Stromal cell of bone marrow (primary cell): ENCODE results near the gene MAGEA4.
"Not testable (repeated sequence)": the region's sequence is repeated elsewhere in the genome, so short reads cannot be mapped to it uniquely, and the experiment has no call there.

Experiments used
- DNase-seq: peaks from one replicate; pipeline ENCODE4 v3.0.0-alpha.2; 2012; ENCODE audit warnings: low read depth

Gene MAGEA4, protein sequence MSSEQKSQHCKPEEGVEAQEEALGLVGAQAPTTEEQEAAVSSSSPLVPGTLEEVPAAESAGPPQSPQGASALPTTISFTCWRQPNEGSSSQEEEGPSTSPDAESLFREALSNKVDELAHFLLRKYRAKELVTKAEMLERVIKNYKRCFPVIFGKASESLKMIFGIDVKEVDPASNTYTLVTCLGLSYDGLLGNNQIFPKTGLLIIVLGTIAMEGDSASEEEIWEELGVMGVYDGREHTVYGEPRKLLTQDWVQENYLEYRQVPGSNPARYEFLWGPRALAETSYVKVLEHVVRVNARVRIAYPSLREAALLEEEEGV

GRCh38 chrX:151912780-151913179 lies at the start of gene MAGEA4:
MAGEA4 (plus strand) TSS chrX:151912889; CDS start chrX:151923665, 10,776 bp downstream.
- DNase-seq, result no peak

DNA sequence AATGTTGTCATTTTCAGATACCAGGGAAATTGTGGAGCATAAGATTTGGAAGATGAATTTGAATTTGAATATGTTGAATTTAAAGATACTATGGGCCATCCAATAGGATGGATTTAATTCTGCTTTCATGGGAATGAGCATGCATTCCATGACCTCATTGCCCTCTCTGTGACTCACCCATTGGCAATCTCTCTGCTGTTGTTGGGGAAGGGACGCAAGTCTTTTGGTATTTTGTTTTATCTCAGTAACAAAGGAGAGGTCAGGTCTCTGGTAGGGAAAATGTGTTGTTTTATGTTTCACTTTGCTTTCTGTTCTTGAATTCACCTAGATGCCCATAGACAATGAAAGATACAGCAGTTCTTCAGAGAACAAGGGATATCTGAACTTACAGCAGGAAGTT lies 42.1 kb upstream of the MAGEA4 start:
- peak; percentile 36 for DNase-seq

DNA sequence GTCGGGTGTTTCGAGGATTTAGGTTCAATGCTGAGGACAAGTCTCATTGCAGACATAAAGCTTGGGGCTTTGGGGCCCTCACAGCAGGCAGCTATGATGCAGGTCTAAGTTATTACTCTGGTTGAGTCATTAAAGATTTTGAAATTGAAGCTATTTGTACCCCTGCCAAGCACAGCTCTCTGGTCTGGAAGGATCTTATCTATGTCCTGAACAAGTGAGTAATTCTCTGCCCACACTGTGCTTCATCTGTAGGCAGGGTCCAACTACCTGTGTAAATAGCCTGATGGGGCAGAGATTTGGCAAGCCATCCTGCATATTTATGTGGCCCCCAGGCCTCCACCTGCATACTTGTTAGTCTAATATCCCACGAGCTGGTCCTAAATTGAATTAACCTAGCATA lies 41.4 kb upstream of the MAGEA4 start:
- DNase-seq, result peak; percentile 61

- no peak for DNase-seq
These were observed 39.6 kb upstream of the MAGEA4 start for GRCh38 chrX:151873096-151873495.

DNA sequence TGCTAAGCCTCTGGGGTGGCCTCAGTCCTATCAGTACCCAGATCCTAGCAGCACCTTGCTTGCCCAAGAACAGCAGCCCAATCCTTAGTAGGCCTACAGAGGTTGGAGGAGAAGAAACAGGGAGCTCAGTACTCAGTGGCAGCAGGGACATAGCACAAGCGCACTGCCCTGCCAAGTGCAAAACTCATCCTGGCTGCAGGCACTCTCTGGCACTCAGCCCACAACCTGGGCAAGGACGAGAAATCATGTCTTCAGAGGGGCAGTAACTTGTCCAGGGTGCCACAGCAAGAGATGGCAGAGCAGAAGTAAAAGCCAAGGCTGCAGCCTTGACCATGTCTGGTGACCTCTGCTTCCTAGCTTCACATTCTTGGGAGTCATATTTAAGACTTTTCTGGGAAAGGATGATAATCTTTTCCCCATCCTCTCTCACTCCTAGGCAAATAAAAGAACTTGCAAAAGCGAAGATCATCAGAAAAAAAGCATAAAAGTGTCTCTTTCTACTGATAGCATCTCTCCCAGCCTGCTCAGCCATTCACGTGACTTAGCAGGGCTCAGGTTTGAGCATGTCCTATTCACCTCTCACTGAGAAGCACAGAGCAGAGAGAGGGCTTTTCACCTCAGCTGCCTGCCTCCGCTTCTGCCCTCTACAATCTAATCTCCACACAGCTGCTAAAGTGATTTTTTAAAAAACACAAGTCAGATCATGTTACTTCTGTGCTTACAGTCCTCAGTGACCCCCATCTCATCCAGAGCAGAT lies 37.2 kb upstream of the MAGEA4 start:
- no peak for DNase-seq

GRCh38 chrX:151878574-151878973 lies 34.1 kb upstream of the MAGEA4 start:
- DNase-seq, result no peak

- DNase-seq, result no peak
These were observed 32.8 kb upstream of the MAGEA4 start for GRCh38 chrX:151879856-151880255.

GRCh38 chrX:151880895-151881294 lies 31.8 kb upstream of the MAGEA4 start:
- no peak for DNase-seq

DNA sequence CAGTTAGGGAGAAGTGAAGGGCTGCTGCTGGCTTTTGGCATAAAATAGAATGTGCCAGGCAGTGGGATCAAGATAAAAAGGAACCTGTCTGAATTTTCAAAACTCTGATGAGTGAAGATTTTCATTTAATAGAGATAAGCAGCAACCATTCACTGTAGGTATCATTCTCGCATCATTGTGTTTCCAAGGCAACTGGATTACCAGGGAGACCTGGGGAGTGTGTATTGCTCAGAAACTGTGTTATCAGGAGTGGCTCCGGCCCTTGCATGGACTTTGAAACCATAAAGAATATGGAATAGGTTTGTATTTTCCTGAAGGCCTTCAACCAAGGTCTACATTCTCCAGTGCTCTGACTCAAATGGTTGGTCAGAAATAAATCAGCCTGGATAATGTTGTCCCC lies 23.3 kb upstream of the MAGEA4 start:
- DNase-seq, result no peak

- peak; percentile 21 for DNase-seq
These were observed 15.8 kb upstream of the MAGEA4 start for GRCh38 chrX:151896734-151897474.

- no peak for DNase-seq
These were observed 13.1 kb upstream of the MAGEA4 start for GRCh38 chrX:151899622-151900021.

GRCh38 chrX:151901826-151902225 lies 10.9 kb upstream of the MAGEA4 start:
- no peak for DNase-seq

GRCh38 chrX:151902813-151903591 lies 9.7 kb upstream of the MAGEA4 start:
- DNase-seq, result peak; percentile 71

- DNase-seq, result no peak
These were observed 7.7 kb upstream of the MAGEA4 start for GRCh38 chrX:151904989-151905388.

GRCh38 chrX:151912221-151912620 lies 468 bp upstream of the MAGEA4 start:
- no peak for DNase-seq

DNA sequence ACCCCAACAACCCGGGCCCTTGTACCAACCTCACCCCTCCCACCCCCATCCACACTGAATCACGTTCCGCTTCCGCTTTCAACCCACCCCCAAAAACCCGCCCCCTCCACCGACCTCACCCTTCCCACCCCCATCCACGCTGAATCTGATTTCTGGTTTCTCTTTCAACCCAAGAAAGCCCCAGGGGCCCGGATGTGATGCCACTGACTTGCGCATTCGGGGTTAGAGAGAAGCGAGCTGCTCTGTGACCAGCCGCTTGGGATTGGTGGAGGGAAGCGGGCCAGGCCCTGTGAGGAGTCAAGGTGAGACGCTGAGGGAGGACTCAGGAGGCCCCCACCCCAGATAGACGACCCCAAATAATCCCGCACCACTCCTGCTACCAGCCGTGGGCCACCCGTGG lies 6.0 kb downstream of the MAGEA4 start:
- DNase-seq, result not testable (repeated sequence)

GRCh38 chrX:151919610-151920009 lies 6.9 kb downstream of the MAGEA4 start:
- no peak for DNase-seq

DNA sequence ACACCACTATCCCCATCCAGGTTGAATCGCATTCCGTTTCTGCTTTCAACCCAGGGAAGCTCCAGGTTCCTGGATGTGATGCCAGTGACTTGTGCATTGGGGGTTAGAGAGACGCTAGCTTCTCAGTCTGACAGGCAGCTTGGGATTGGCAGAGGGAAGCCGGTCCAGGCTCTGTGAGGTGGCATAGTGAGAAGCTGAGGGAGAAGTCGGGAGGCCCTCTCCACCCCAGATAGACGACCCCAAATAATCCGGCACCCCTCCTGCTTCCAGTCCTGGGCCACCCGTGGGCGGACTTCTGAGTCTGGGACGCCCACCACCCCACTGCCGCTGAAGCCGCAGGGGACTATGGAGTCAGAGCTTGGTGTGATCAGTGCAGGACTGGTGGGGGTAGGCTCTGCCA lies 7.4 kb downstream of the MAGEA4 start:
- DNase-seq, result no peak

DNA sequence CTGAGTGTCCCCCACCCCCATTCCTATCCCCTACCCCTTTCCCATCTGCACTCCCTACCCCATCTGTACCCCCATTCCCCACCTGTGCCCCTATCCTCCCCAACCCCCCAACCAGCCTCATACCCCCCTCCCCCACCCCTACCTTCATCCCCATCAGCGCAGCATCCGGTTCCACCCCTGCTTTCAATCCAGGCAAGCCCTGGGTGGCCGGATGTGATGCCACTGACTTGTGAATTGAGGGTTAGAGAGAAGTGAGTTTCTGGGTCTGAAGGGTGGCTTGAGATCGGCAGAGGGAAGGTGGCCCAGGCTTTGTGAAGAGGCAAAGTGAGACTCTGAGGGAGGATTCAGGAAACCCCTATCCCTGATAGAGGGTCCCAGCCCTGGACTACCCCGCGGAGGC lies 7.8 kb downstream of the MAGEA4 start:
- DNase-seq, result no peak

- no peak for DNase-seq
These were observed 8.6 kb downstream of the MAGEA4 start for GRCh38 chrX:151921292-151921691.

DNA sequence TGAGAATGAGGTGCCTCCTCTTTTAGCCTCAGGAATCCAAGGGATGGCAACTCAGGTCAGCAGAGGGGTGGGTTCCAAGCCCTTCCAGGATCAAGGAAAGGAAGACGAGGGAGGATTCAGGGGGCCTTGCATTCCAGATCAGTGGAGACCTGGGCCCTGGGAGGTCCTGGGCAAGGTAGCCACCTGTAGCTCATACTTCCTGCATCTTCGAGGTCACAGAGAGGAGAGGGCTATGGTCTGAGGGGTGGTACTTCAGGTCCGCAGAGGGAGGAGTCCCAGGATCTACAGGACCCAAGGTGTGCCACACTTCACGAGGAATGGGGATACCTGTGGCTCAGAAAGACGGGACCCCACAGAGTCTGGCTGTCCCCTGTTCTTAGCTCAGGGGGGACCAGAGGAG lies 9.2 kb downstream of the MAGEA4 start:
- no peak for DNase-seq

DNA sequence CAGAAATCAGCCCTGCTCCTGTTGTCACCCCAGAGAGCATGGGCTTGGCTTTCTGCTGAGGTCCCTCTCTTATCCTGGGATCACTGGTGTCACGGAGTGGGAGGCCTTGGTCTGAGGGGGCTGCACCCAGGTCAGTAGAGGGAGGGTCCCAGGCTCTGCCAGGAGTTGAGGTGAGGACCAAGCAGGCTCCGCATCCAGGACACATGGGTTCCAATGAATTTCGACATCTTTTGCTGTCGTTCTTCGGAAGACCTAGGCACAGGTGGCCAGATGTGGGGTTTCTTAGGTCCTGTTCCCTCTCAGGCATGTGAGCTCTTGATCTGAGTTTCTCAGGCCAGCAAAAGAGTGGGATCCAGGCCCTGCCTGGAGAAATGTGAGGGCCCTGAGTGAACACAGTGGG lies 10.0 kb downstream of the MAGEA4 start:
- DNase-seq, result no peak
